Neural progenitor cell (in vitro differentiated cells): Measurements from ENCODE around the gene CASP1. TPM values are rescaled to one million over a fixed set of nuclear protein-coding genes. Genes with fewer than 3 reads are reported as not detected.

Source experiments
- DNase-seq: peaks from one replicate; pipeline ENCODE4 v3.0.0-alpha.2; 2016; ENCODE audit warnings: low spot score
- H2AFZ ChIP-seq: fragments of 200-600 bp; sonication (generic); replicated peaks from 2 replicates; pipeline ENCODE4 v1.6.1; 2016; ENCODE audit warnings: antibody characterized with exemption
- H3F3A ChIP-seq: fragments of 200-600 bp; sonication (generic); 2 replicates; pipeline ENCODE4 v1.6.1; 2016; ENCODE audit warnings: antibody characterized with exemption, low read depth
- H3K27ac ChIP-seq: fragments of 200-600 bp; sonication (generic); 2 replicates; pipeline ENCODE4 v1.5.1; 2016; ENCODE audit warnings: mild to moderate bottlenecking
- H3K27me3 ChIP-seq: fragments of 200-600 bp; sonication (generic); 2 replicates; pipeline ENCODE4 v1.6.1; 2016; ENCODE audit warnings: mild to moderate bottlenecking, moderate library complexity
- H3K36me3 ChIP-seq: fragments of 200-600 bp; sonication (generic); 2 replicates; pipeline ENCODE4 v1.5.1; 2016
- H3K4me1 ChIP-seq: fragments of 200-600 bp; sonication (generic); 2 replicates; pipeline ENCODE4 v1.6.1; 2016; ENCODE audit warnings: mixed run types
- H3K4me2 ChIP-seq: fragments of 200-600 bp; sonication (generic); 2 replicates; pipeline ENCODE4 v1.6.1; 2016
- H3K4me3 ChIP-seq: fragments of 200-600 bp; sonication (generic); 2 replicates; pipeline ENCODE4 v1.5.1; 2016
- H3K79me2 ChIP-seq: fragments of 200-600 bp; sonication (generic); 2 replicates; pipeline ENCODE4 v1.6.1; 2016; ENCODE audit warnings: low read depth
- H3K9ac ChIP-seq: fragments of 200-600 bp; sonication (generic); 2 replicates; pipeline ENCODE4 v1.6.1; 2016
- H3K9me3 ChIP-seq: fragments of 200-600 bp; sonication (generic); 2 replicates; pipeline ENCODE4 v1.5.1; 2016; ENCODE audit warnings: low read depth
- H4K20me1 ChIP-seq: fragments of 200-600 bp; sonication (generic); 2 replicates; pipeline ENCODE4 v1.6.1; 2016; ENCODE audit warnings: low read depth
- H3K27ac Mint-ChIP-seq: 3 replicates; pipeline ENCODE4 v1.8.0; 2021; ENCODE audit warnings: mixed read lengths
- H3K27me3 Mint-ChIP-seq: 2 replicates; pipeline ENCODE4 v1.8.0; 2022; ENCODE audit warnings: low read depth, mild to moderate bottlenecking, inconsistent platforms, moderate library complexity, mixed read lengths; ENCODE audit not compliant: insufficient read depth
- H3K36me3 Mint-ChIP-seq: 3 replicates; pipeline ENCODE4 v1.8.0; 2021; ENCODE audit warnings: mixed read lengths
- H3K4me1 Mint-ChIP-seq: 3 replicates; pipeline ENCODE4 v1.8.0; 2021; ENCODE audit warnings: mixed read lengths
- H3K4me3 Mint-ChIP-seq: 3 replicates; pipeline ENCODE4 v1.8.0; 2021; ENCODE audit warnings: mild to moderate bottlenecking, moderate library complexity, mixed read lengths
- H3K9me3 Mint-ChIP-seq: 3 replicates; pipeline ENCODE4 v1.8.0; 2020; ENCODE audit warnings: mixed read lengths
- CTCF ChIP-seq: fragments of 200-600 bp; sonication (generic); IDR thresholded peaks from 2 replicates; pipeline ENCODE4 v1.5.1; 2017; ENCODE audit warnings: antibody characterized with exemption, mild to moderate bottlenecking
- EZH2 ChIP-seq: fragments of 200-600 bp; sonication (generic); IDR thresholded peaks from 2 replicates; pipeline ENCODE4 v1.6.1; 2017; ENCODE audit warnings: antibody characterized with exemption, mild to moderate bottlenecking, moderate library complexity
- EZH2phosphoT487 ChIP-seq: fragments of 200-600 bp; sonication (generic); IDR thresholded peaks from 2 replicates; pipeline ENCODE4 v1.6.1; 2017; ENCODE audit warnings: antibody characterized with exemption
- total RNA-seq: library from RNA; depleted of rRNA; stranded (reverse); fragments of >200 nt; gene quantifications from 2 replicates; pipeline ENCODE4 v1.2.3, GENCODE V29; 2015; ENCODE audit warnings: low replicate concordance

Gene CASP1
- total RNA-seq, 1 donor from 2014 or later = not detected

- H3K9me3 ChIP-seq = no peaks in the 10 kb centered on the region
- no peak overlapping the region for H3K9ac ChIP-seq
- no peaks in the 10 kb centered on the region for H3K4me1 ChIP-seq
- H3K4me2 ChIP-seq = no peak overlapping the region
- no peaks in the 10 kb centered on the region for H3K36me3 Mint-ChIP-seq
- no peaks in the 10 kb centered on the region for H3K36me3 ChIP-seq
- H3K27me3 Mint-ChIP-seq = no peaks in the 10 kb centered on the region
- no peaks in the 10 kb centered on the region for H3K9me3 Mint-ChIP-seq
- no peaks in the 10 kb centered on the region for H3K4me1 Mint-ChIP-seq
- H3K27ac ChIP-seq = no peak overlapping the region
- no peak overlapping the region for H3K27ac Mint-ChIP-seq
- H4K20me1 ChIP-seq = no peaks in the 10 kb centered on the region
- H3K4me3 ChIP-seq = no peak overlapping the region
- no peak overlapping the region for H3K4me3 Mint-ChIP-seq
- no peak for DNase-seq
- H3K27me3 ChIP-seq = no peaks in the 10 kb centered on the region
- no peaks in the 10 kb centered on the region for H3K79me2 ChIP-seq
- H2AFZ ChIP-seq = no peak overlapping the region
- no peaks in the 10 kb centered on the region for H3F3A ChIP-seq
- TF ChIP-seq EZH2phosphoT487 (no peak), CTCF (no peak), EZH2 (no peak)
Observed at GRCh38 chr11:104995001-104995408, 39.9 kb downstream of the CASP1 start.

- H2AFZ ChIP-seq = no peak overlapping the region
- no peak overlapping the region for H3K4me3 Mint-ChIP-seq
Observed at GRCh38 chr11:104992781-104993180, 42.2 kb downstream of the CASP1 start.

GRCh38 chr11:104991994-104992393, 43.0 kb downstream of the CASP1 start:
- Histone ChIP-seq H2AFZ (no peak overlapping the region), H4K20me1 (no peaks in the 10 kb centered on the region), H3F3A (no peaks in the 10 kb centered on the region), H3K79me2 (no peaks in the 10 kb centered on the region), H3K36me3 (no peaks in the 10 kb centered on the region), H3K4me2 (no peak overlapping the region), H3K4me1 (no peaks in the 10 kb centered on the region), H3K9me3 (no peaks in the 10 kb centered on the region), H3K9ac (no peak overlapping the region), H3K4me3 (no peak overlapping the region), H3K27ac (no peak overlapping the region), H3K27me3 (no peaks in the 10 kb centered on the region)
- no peaks in the 10 kb centered on the region for H3K36me3 Mint-ChIP-seq
- H3K4me3 Mint-ChIP-seq = no peak overlapping the region
- TF ChIP-seq EZH2 (no peak), CTCF (no peak), EZH2phosphoT487 (no peak)
- H3K4me1 Mint-ChIP-seq = no peaks in the 10 kb centered on the region
- H3K27me3 Mint-ChIP-seq = no peaks in the 10 kb centered on the region
- peaks cover 12% of the 10 kb centered on the region for H3K9me3 Mint-ChIP-seq
- H3K27ac Mint-ChIP-seq = no peak overlapping the region
- no peak for DNase-seq

More at GRCh38 chr11:104992781-104993180, 42.2 kb downstream of the CASP1 start:
- no peaks in the 10 kb centered on the region for H3K9me3 ChIP-seq
- H3K27me3 ChIP-seq = no peaks in the 10 kb centered on the region
- no peaks in the 10 kb centered on the region for H3F3A ChIP-seq
- no peak overlapping the region for H3K9ac ChIP-seq
- H3K36me3 ChIP-seq = no peaks in the 10 kb centered on the region
- Mint-ChIP-seq H3K27me3 (no peaks in the 10 kb centered on the region), H3K9me3 (peaks cover 12% of the 10 kb centered on the region), H3K27ac (no peak overlapping the region), H3K36me3 (no peaks in the 10 kb centered on the region), H3K4me1 (no peaks in the 10 kb centered on the region)
- H3K79me2 ChIP-seq = no peaks in the 10 kb centered on the region
- H3K4me2 ChIP-seq = no peak overlapping the region
- no peak for TF ChIP-seq EZH2phosphoT487
- no peak for TF ChIP-seq EZH2
- no peak for TF ChIP-seq CTCF
- H3K27ac ChIP-seq = no peak overlapping the region
- H3K4me1 ChIP-seq = no peaks in the 10 kb centered on the region
- H3K4me3 ChIP-seq = no peak overlapping the region
- no peaks in the 10 kb centered on the region for H4K20me1 ChIP-seq
- no peak for DNase-seq
